CD14-positive monocyte (primary cell): Measurements from ENCODE around the gene RAD51D. TPM values are rescaled to one million over a fixed set of nuclear protein-coding genes. Genes with fewer than 3 reads are reported as not detected.

ENCODE experiments used
- DNase-seq, 3 donors: peaks; one replicate each; pipeline ENCODE4 v3.0.0-alpha.2; 2011 to 2022
- H2AFZ ChIP-seq: 2 replicates; pipeline ENCODE4 v1.6.0; 2012; ENCODE audit warnings: mild to moderate bottlenecking, low read depth, low read length, inconsistent platforms; ENCODE audit not compliant: insufficient read depth, poor library complexity, severe bottlenecking
- H3K27ac ChIP-seq, 2 donors: 1 replicate in 1 of 2; 2 replicates in 1 of 2; pipeline ENCODE4 v1.5.1; 2012 to 2013; ENCODE audit warnings: low read length in 2 of 2, control low read depth in 1 of 2, inconsistent platforms in 1 of 2, low read depth in 1 of 2, mild to moderate bottlenecking in 1 of 2
- H3K27me3 ChIP-seq, 2 donors: one replicate each; pipeline versions ENCODE4 v1.6.0 to v1.6.1; 2011 to 2013; ENCODE audit warnings: low read length in 2 of 2; ENCODE audit not compliant: control insufficient read depth in 2 of 2, insufficient read depth in 2 of 2
- H3K36me3 ChIP-seq, 2 donors: replicated peaks in 1 of 2; 1 replicate in 1 of 2; 2 replicates in 1 of 2; pipeline versions ENCODE4 v1.5.1 to v1.6.1; 2012 to 2013; ENCODE audit warnings: low read length in 2 of 2, control low read depth in 1 of 2, inconsistent platforms in 1 of 2, mild to moderate bottlenecking in 1 of 2; ENCODE audit not compliant: insufficient read depth in 2 of 2, control insufficient read depth in 1 of 2
- H3K4me1 ChIP-seq, 2 donors: 1 replicate in 1 of 2; 2 replicates in 1 of 2; pipeline versions ENCODE4 v1.5.1 to v1.6.1; 2012 to 2013; ENCODE audit warnings: low read length in 2 of 2, control low read depth in 1 of 2, inconsistent platforms in 1 of 2, mild to moderate bottlenecking in 1 of 2, moderate library complexity in 1 of 2; ENCODE audit not compliant: insufficient read depth in 2 of 2, control insufficient read depth in 1 of 2
- H3K4me2 ChIP-seq: replicated peaks from 2 replicates; pipeline ENCODE3; 2012; ENCODE audit warnings: low read length, moderate library complexity, mild to moderate bottlenecking; ENCODE audit not compliant: poor library complexity, severe bottlenecking; ENCODE audit errors: extremely low read depth
- H3K4me3 ChIP-seq, 3 experiments: fragments of 200-600 bp in 1 of 3; sonication (generic) in 1 of 3; replicated peaks in 1 of 3; 1 replicate in 2 of 3; 2 replicates in 1 of 3; pipeline ENCODE4 v1.5.1; 2011 to 2013; ENCODE audit warnings: low read length in 3 of 3, mild to moderate bottlenecking in 3 of 3, control low read depth in 2 of 3, low read depth in 2 of 3, inconsistent platforms in 1 of 3, moderate library complexity in 1 of 3
- H3K79me2 ChIP-seq: 2 replicates; pipeline ENCODE4 v1.6.0; 2012; ENCODE audit warnings: mild to moderate bottlenecking, control low read depth, inconsistent platforms, low read length, moderate library complexity; ENCODE audit not compliant: insufficient read depth
- H3K9ac ChIP-seq: 2 replicates; pipeline ENCODE4 v1.6.0; 2017; ENCODE audit warnings: low read length, mild to moderate bottlenecking; ENCODE audit not compliant: insufficient read depth, poor library complexity, severe bottlenecking
- H3K9me3 ChIP-seq, 2 donors: replicated peaks in 1 of 2; 1 replicate in 1 of 2; 2 replicates in 1 of 2; pipeline versions ENCODE4 v1.5.1 to v1.6.1; 2012 to 2013; ENCODE audit warnings: low read length in 2 of 2, control low read depth in 1 of 2; ENCODE audit not compliant: control insufficient read depth in 1 of 2, insufficient read depth in 1 of 2
- H4K20me1 ChIP-seq: 2 replicates; pipeline ENCODE4 v1.6.0; 2012; ENCODE audit warnings: mild to moderate bottlenecking, low read length, control low read depth, moderate library complexity; ENCODE audit not compliant: insufficient read depth
- H3K27ac Mint-ChIP-seq, 7 donors: one replicate each; pipeline ENCODE4 v1.8.0; 2020; ENCODE audit warnings: mild to moderate bottlenecking in 7 of 7, mixed read lengths in 7 of 7, moderate library complexity in 6 of 7, inconsistent platforms in 2 of 7
- H3K27me3 Mint-ChIP-seq, 3 donors: one replicate each; pipeline ENCODE4 v1.8.0; 2021 to 2022; ENCODE audit warnings: low read depth in 3 of 3, mild to moderate bottlenecking in 3 of 3, mixed read lengths in 3 of 3, moderate library complexity in 3 of 3, inconsistent platforms in 1 of 3
- H3K36me3 Mint-ChIP-seq, 2 donors: one replicate each; pipeline ENCODE4 v1.8.0; 2020; ENCODE audit warnings: mixed read lengths in 2 of 2, inconsistent platforms in 1 of 2, mild to moderate bottlenecking in 1 of 2
- H3K4me1 Mint-ChIP-seq: one replicate; pipeline ENCODE4 v1.8.0; 2020; ENCODE audit warnings: mild to moderate bottlenecking, mixed read lengths
- H3K4me3 Mint-ChIP-seq, 2 donors: one replicate each; pipeline ENCODE4 v1.8.0; 2020; ENCODE audit warnings: mild to moderate bottlenecking in 2 of 2, mixed read lengths in 2 of 2, moderate library complexity in 1 of 2
- H3K9me3 Mint-ChIP-seq, 7 donors: one replicate each; pipeline ENCODE4 v1.8.0; 2020 to 2022; ENCODE audit warnings: mixed read lengths in 7 of 7, mild to moderate bottlenecking in 6 of 7, moderate library complexity in 6 of 7, inconsistent platforms in 2 of 7
- CTCF ChIP-seq: fragments of 200-600 bp; IDR thresholded peaks from one replicate; pipeline ENCODE4 v1.8.0; 2022; ENCODE audit warnings: antibody characterized with exemption, mild to moderate bottlenecking
- WGBS: methylation state at CpG from one replicate; pipeline ENCODE4 v1.1.5; 2013; ENCODE audit warnings: missing lambda C conversion rate; ENCODE audit not compliant: insufficient coverage; 5-methylcytosine and 5-hydroxymethylcytosine counted together
- intact Hi-C, 2 donors: fragments of 100-400 bp; cut with micrococcal nuclease; formaldehyde crosslinking; loops; one replicate each; pipeline versions ENCODE4 v1.15.0 to v1.15.1; 2023
- polyA plus RNA-seq, 3 donors: library from polyadenylated mRNA; depleted of rRNA in 1 of 3; unstranded in 2 of 3; stranded (reverse) in 1 of 3; fragments of 300-500 nt in 2 of 3; fragments of >200 nt in 1 of 3; fragmentation: Illumina TruSeq in 2 of 3; gene quantifications; 1 replicate in 2 of 3; 2 replicates in 1 of 3; pipeline ENCODE4 v1.2.3, GENCODE V29; 2012 to 2021

RAD51D gene
- polyA plus RNA-seq, 3 donors, result 4.4 to 6.9 (median 5.8) TPM

GRCh38 chr17:35076874-35077273, 42.8 kb downstream of the RAD51D start:
- H3K4me1 ChIP-seq, result peaks cover 31 to 32% of the 10 kb centered on the region in 2 donors
- peaks cover 88% of the 10 kb centered on the region for H3K79me2 ChIP-seq
- Mint-ChIP-seq H3K9me3 (no peaks in the 10 kb centered on the region), H3K36me3 (no peaks in the 10 kb centered on the region), H3K27me3 (no peaks in the 10 kb centered on the region), H3K4me1 (peaks cover 60% of the 10 kb centered on the region), H3K27ac (no peak overlapping the region), H3K4me3 (no peak overlapping the region)
- no peaks in the 10 kb centered on the region for H3K27me3 ChIP-seq
- H3K9me3 ChIP-seq, result no peaks in the 10 kb centered on the region
- no CpG with 5 or more reads among the region's 1 CpG for WGBS
- H3K4me2 ChIP-seq, result no peak overlapping the region
- no peak overlapping the region for H3K27ac ChIP-seq
- H3K9ac ChIP-seq, result no peak overlapping the region
- no peaks in the 10 kb centered on the region for H3K36me3 ChIP-seq
- no peak overlapping the region for H2AFZ ChIP-seq
- intact Hi-C loops, result no loop called here
- peaks cover 41% of the 10 kb centered on the region for H4K20me1 ChIP-seq
- no peak for TF ChIP-seq CTCF
- no peak overlapping the region for H3K4me3 ChIP-seq
- DNase-seq, result no peak

- Mint-ChIP-seq H3K9me3 (no peaks in the 10 kb centered on the region), H3K4me1 (peaks cover 49% of the 10 kb centered on the region), H3K27me3 (no peaks in the 10 kb centered on the region), H3K27ac (peak overlapping the region in 3 of 7 donors; percentile 32 to 75 (median 45)), H3K4me3 (no peak overlapping the region), H3K36me3 (peaks cover 6 to 9% of the 10 kb centered on the region in 2 donors)
- no peaks in the 10 kb centered on the region for H3K27me3 ChIP-seq
- TF ChIP-seq CTCF, result no peak
- H3K9ac ChIP-seq, result no peak overlapping the region
- H3K36me3 ChIP-seq, result no peaks in the 10 kb centered on the region
- intact Hi-C loops, result no loop called here
- H3K9me3 ChIP-seq, result no peaks in the 10 kb centered on the region
- no peak overlapping the region for H3K4me3 ChIP-seq
- H4K20me1 ChIP-seq, result peaks cover 47% of the 10 kb centered on the region
- H3K27ac ChIP-seq, result peak overlapping the region in 1 of 2 donors; percentile 8
- no CpG with 5 or more reads among the region's 2 CpGs for WGBS
- DNase-seq, result no peak
- H3K4me1 ChIP-seq, result peaks cover 27 to 32% of the 10 kb centered on the region in 2 donors
- peaks cover 89% of the 10 kb centered on the region for H3K79me2 ChIP-seq
- H3K4me2 ChIP-seq, result no peak overlapping the region
- no peak overlapping the region for H2AFZ ChIP-seq
Measured at GRCh38 chr17:35074711-35075707, 44.7 kb downstream of the RAD51D start.
